Stimulated activated effector memory CD8-positive, alpha-beta T cell treated with anti-CD3 and anti-CD28 coated beads, Interleukin-12 subunit alpha, Interleukin-12 subunit beta, amount 100 ng/mL, for 72 hours (primary cell): ENCODE data around the gene MED12L.
A peak's percentile ranks its signal among the peaks of the same experiment; 100 is the strongest.

ENCODE experiments used
- ATAC-seq: fragments of 150-1000 bp; cut with Tn5 transposase; 2 replicates; pipeline ENCODE4 v1.10.0; 2021
- DNase-seq, 2 donors: peaks; one replicate each; pipeline ENCODE4 v3.0.0; 2021 to 2022; ENCODE audit warnings: low spot score in 2 of 2
- H3K27ac Mint-ChIP-seq: one replicate; pipeline ENCODE4 v1.8.0; 2022; ENCODE audit warnings: mild to moderate bottlenecking, mixed read lengths
- H3K36me3 Mint-ChIP-seq: one replicate; pipeline ENCODE4 v1.8.0; 2022; ENCODE audit warnings: mild to moderate bottlenecking, mixed read lengths
- H3K4me1 Mint-ChIP-seq: one replicate; pipeline ENCODE4 v1.8.0; 2022; ENCODE audit warnings: mixed read lengths
- H3K4me3 Mint-ChIP-seq: one replicate; pipeline ENCODE4 v1.8.0; 2022; ENCODE audit warnings: mild to moderate bottlenecking, mixed read lengths
- H3K9me3 Mint-ChIP-seq: one replicate; pipeline ENCODE4 v1.8.0; 2022; ENCODE audit warnings: mixed read lengths

Gene MED12L

DNA sequence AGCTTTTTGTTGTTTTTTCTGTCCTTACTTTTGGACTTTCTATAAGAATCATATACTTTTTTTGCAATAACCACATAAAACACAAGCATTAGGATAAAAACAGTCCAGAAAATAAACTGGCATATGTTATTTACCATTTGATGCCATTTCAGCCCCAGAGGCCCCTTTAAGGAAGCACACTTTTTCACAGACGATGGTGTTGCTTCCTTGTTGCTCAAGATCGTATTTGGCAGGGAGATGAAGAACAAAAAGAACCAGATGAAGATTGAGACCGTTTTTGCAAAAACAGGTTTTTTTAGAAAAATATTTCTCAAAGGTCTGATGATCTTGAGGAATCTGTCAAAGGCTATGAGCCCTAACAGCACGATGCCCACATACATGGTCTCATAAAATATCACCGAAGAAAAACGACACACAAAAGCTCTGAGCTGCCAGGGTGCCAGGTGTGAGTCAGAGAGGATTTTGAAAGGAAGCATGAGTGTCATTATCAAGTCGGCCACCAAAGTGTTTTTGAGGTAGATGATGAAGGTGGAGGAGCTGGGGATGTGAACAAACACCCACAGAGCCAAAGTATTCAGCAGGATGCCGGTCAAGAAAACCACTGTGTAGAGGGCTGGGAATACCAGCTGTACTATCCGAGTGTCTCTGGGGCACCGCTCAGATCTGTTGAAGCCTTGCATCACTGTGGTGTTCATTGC is 243.0 kb downstream of the MED12L start:
- ATAC-seq (peak; percentile 91), DNase-seq (no peak)
- H3K4me1 Mint-ChIP-seq, result peaks cover 8% of the 10 kb centered on the region
- no peaks in the 10 kb centered on the region for H3K36me3 Mint-ChIP-seq
- no peaks in the 10 kb centered on the region for H3K9me3 Mint-ChIP-seq
- no peak overlapping the region for H3K27ac Mint-ChIP-seq
- peak overlapping the region; percentile 31 for H3K4me3 Mint-ChIP-seq

DNA sequence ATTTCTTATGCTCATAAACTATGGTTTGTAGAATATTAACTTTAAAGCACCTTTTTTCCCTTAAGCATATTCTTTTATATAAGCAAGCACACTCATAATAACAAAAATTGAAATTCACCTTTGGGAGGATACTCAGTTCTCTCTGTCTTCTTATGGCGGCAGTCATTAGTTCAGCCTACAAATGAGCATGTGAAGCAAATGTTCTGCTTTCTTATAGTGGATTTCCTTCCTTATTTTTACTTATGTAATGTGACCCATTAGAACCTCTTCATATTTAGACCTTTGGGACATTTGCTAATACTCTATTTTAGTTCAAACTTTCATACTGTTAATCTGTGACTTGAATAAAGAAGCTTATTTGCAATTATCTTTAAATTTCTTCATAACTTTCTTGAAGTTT is 243.9 kb downstream of the MED12L start, which contains the start of gene P2RY13:
Gene P2RY13 (minus strand): TSS at position 187 of the 400 bp plus-strand sequence. CDS start 21 bp downstream, at position 166.
- Mint-ChIP-seq H3K36me3 (no peaks in the 10 kb centered on the region), H3K4me3 (peak within 1 kb of the TSS; percentile 31), H3K4me1 (peaks cover 8% of the 10 kb centered on the region), H3K9me3 (no peaks in the 10 kb centered on the region), H3K27ac (no peak within 1 kb of the TSS)
- DNase-seq (no peak), ATAC-seq (no peak)

GRCh38 chr3:151330379-151330778 is 244.9 kb downstream of the MED12L start:
- no peak overlapping the region for H3K27ac Mint-ChIP-seq
- ATAC-seq (no peak), DNase-seq (no peak)
- no peaks in the 10 kb centered on the region for H3K9me3 Mint-ChIP-seq
- H3K4me1 Mint-ChIP-seq, result peaks cover 8% of the 10 kb centered on the region
- H3K36me3 Mint-ChIP-seq, result no peaks in the 10 kb centered on the region
- no peak overlapping the region for H3K4me3 Mint-ChIP-seq

DNA sequence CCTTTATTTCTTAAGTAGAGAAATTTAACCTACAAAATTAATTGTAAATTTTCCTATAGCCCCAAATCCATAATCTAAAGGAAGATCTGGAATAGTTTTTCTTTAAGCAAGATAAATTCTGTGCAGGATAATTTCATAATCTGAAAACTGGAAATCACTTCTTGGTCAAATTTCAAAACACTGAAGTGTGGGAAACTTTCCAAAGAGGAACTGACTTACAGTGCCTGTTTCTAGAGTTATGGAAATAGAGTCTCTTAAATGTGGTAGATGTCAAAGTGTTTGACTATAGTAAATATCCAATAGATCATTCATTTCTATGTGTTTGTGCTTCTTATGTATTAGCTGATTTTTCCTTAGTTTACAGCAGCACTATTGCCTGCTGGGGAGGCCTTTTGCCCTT is 245.4 kb downstream of the MED12L start:
- DNase-seq, result no peak
- Mint-ChIP-seq H3K4me1 (peaks cover 8% of the 10 kb centered on the region), H3K36me3 (no peaks in the 10 kb centered on the region), H3K4me3 (no peak overlapping the region), H3K9me3 (no peaks in the 10 kb centered on the region), H3K27ac (no peak overlapping the region)
- ATAC-seq, result no peak

DNA sequence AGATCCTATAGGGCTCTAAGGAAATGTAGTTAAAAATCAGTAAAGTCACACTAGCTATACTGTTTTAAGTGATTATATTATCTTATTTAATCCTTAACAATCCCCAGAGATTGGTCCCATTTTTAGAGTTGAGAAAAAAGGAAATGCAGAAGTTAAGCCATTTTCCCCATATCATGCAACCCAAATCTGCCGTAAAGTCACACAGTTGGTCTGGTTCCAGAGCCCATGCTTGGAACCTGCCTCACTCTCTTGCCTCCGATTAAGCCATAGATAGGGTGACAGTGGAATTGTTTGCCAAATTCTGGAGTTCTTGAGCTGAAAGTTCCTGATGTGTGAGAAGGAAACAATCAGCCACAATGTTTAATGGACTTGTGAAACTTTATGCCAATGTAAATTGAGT is 246.2 kb downstream of the MED12L start:
- no peak overlapping the region for H3K27ac Mint-ChIP-seq
- no peaks in the 10 kb centered on the region for H3K9me3 Mint-ChIP-seq
- no peak for ATAC-seq
- peaks cover 8% of the 10 kb centered on the region for H3K4me1 Mint-ChIP-seq
- no peak for DNase-seq
- no peak overlapping the region for H3K4me3 Mint-ChIP-seq
- no peaks in the 10 kb centered on the region for H3K36me3 Mint-ChIP-seq

- Mint-ChIP-seq H3K36me3 (no peaks in the 10 kb centered on the region), H3K4me1 (peaks cover 16% of the 10 kb centered on the region), H3K4me3 (peak overlapping the region; percentile 10), H3K27ac (no peak overlapping the region), H3K9me3 (no peaks in the 10 kb centered on the region)
- DNase-seq (no peak), ATAC-seq (no peak)
Observed at GRCh38 chr3:151345859-151346258, 260.4 kb downstream of the MED12L start.

DNA sequence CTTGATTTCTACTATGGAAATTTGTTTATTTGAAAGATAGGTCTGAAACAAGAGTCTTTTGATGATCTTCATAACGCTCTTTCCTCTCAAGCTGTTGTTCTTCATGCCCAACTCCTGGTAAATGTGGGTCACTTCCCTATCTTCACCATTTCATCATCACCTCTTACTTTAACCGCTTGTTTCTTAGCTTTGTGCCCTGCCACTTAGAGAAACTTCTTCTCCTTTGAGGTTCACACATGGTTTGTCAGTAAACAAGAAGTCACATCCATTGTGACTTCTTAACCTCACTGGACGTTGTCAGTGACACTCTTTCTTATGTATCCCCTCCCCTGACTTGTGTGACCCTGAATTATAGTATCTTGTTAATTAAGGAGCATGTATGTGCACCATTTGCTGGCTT is 260.8 kb downstream of the MED12L start:
- Mint-ChIP-seq H3K36me3 (no peaks in the 10 kb centered on the region), H3K9me3 (no peaks in the 10 kb centered on the region), H3K27ac (no peak overlapping the region), H3K4me1 (peaks cover 18% of the 10 kb centered on the region), H3K4me3 (peak overlapping the region; percentile 10)
- DNase-seq, result no peak
- ATAC-seq, result peak; percentile 40

- H3K36me3 Mint-ChIP-seq, result no peaks in the 10 kb centered on the region
- no peak overlapping the region for H3K4me3 Mint-ChIP-seq
- H3K27ac Mint-ChIP-seq, result no peak overlapping the region
- DNase-seq (no peak), ATAC-seq (no peak)
- no peaks in the 10 kb centered on the region for H3K9me3 Mint-ChIP-seq
- peaks cover 22% of the 10 kb centered on the region for H3K4me1 Mint-ChIP-seq
Observed at GRCh38 chr3:151347432-151347831, 262.0 kb downstream of the MED12L start.

- H3K4me1 Mint-ChIP-seq, result peaks cover 22% of the 10 kb centered on the region
Observed at GRCh38 chr3:151350656-151351055, 265.2 kb downstream of the MED12L start.

DNA sequence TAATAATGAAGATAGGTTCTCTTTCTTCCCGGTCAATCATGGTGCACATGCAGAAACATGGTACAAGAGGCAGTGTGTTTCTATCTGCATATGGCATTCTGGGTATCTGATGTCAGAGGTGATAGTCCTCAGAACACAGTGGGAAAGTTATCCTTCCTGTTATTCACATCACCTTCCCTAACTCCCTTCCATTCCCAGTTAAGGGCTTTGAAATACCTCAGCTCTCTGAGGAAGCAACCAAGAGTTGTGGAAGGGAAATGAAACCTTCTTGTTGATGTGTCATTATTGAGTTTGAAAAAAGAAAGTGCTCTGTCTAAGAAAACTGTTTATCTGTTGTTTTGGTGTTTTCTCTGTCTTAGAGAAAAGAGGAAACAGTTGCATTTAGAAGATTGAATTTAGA is 265.8 kb downstream of the MED12L start:
- Mint-ChIP-seq H3K27ac (no peak overlapping the region), H3K4me3 (peak overlapping the region; percentile 11)
- no peak for ATAC-seq

More at GRCh38 chr3:151350656-151351055, 265.2 kb downstream of the MED12L start:
- ATAC-seq (no peak), DNase-seq (no peak)
- Mint-ChIP-seq H3K27ac (no peak overlapping the region), H3K4me3 (no peak overlapping the region), H3K9me3 (no peaks in the 10 kb centered on the region), H3K36me3 (no peaks in the 10 kb centered on the region)

GRCh38 chr3:151351648-151352047 is 266.2 kb downstream of the MED12L start:
- Mint-ChIP-seq H3K4me3 (peak overlapping the region; percentile 11), H3K27ac (no peak overlapping the region), H3K36me3 (no peaks in the 10 kb centered on the region), H3K4me1 (peaks cover 13% of the 10 kb centered on the region), H3K9me3 (no peaks in the 10 kb centered on the region)
- no peak for DNase-seq
- ATAC-seq, result no peak

More for the DNA sequence above, 265.8 kb downstream of the MED12L start:
- Mint-ChIP-seq H3K9me3 (no peaks in the 10 kb centered on the region), H3K36me3 (no peaks in the 10 kb centered on the region), H3K4me1 (peaks cover 16% of the 10 kb centered on the region)
- DNase-seq, result no peak

DNA sequence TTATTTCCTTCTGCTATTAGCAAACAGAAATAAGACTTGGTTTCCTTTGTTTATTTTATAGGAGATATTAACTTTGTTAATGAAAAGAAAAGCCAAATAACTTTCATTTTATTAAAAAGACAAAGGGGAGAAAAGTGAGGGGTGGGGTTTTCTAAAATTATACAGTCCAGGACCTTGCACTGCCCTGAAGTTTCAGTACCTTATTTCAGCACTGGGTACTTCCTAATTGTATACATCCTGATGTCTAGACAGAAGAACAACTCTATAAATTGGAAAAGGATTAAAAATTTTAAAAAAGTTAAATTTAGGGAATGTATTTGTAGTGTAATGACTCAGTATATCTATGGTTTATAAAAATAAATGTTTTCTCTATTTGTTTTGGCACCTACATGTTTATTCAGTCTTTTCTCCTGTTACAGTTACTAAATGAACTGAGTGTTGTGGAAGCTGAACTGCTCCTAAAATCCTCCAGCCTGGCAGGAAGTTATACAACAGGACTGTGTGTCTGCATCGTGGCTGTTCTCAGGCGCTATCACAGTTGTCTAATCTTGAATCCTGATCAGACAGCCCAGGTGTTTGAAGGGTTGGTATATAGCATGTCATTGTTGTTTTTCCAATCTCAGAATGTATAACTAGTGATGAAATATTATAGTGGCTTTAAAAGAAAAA is 271.5 kb downstream of the MED12L start:
- DNase-seq, result no peak
- Mint-ChIP-seq H3K36me3 (no peaks in the 10 kb centered on the region), H3K27ac (no peak overlapping the region), H3K9me3 (no peaks in the 10 kb centered on the region), H3K4me3 (no peak overlapping the region), H3K4me1 (no peaks in the 10 kb centered on the region)
- no peak for ATAC-seq

- no peaks in the 10 kb centered on the region for H3K4me1 Mint-ChIP-seq
- no peak overlapping the region for H3K27ac Mint-ChIP-seq
- no peaks in the 10 kb centered on the region for H3K9me3 Mint-ChIP-seq
- ATAC-seq, result no peak
- DNase-seq, result no peak
- no peak overlapping the region for H3K4me3 Mint-ChIP-seq
- no peaks in the 10 kb centered on the region for H3K36me3 Mint-ChIP-seq
Observed at GRCh38 chr3:151357463-151357850, 272.0 kb downstream of the MED12L start.

DNA sequence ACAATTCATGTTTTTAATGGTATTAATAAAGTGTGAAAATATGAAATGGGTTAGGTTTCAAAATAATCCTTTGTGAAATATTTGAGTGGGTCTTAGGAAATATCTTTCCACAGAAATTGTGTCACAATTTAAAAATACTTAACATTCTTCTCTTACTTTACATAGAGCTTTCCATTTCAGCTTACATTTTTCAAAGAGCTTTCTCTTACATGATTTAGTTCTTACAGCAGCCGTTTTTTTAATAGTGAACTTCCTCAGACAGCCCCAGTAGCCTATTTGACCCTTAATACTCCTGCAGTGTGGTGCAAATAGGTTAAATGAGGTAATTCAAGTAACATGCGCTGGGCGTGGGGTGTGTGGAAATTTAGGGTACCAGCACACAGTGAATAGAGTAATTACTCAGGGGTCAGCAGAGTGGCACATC is 277.3 kb downstream of the MED12L start:
- Mint-ChIP-seq H3K36me3 (no peaks in the 10 kb centered on the region), H3K4me3 (no peak overlapping the region), H3K27ac (no peak overlapping the region), H3K9me3 (no peaks in the 10 kb centered on the region), H3K4me1 (no peaks in the 10 kb centered on the region)
- no peak for DNase-seq
- ATAC-seq, result no peak

GRCh38 chr3:151366993-151367392 is 281.5 kb downstream of the MED12L start:
- H3K27ac Mint-ChIP-seq, result no peak overlapping the region
- H3K36me3 Mint-ChIP-seq, result no peaks in the 10 kb centered on the region
- ATAC-seq (no peak), DNase-seq (no peak)
- H3K4me3 Mint-ChIP-seq, result no peak overlapping the region
- H3K4me1 Mint-ChIP-seq, result no peaks in the 10 kb centered on the region
- no peaks in the 10 kb centered on the region for H3K9me3 Mint-ChIP-seq

DNA sequence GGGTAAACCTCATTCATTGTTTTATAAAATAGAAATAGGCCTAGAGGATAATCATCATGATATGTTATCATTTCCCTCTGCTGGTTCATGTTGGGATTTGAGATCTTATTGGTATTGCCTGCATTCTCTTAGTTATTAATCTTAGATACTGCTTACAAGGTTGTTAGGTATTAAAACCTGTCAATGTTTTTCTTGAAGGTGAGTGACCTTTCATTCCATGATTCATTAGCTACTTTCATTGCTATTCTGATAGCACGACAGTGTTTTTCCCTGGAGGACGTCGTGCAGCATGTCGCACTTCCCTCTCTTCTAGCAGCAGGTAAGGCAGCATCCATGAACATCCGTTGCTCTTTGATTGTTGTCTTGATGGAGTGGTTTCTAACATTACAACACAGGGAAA is 282.0 kb downstream of the MED12L start:
- no peak overlapping the region for H3K27ac Mint-ChIP-seq
- no peak for ATAC-seq

More for the DNA sequence above, 282.0 kb downstream of the MED12L start:
- no peak overlapping the region for H3K4me3 Mint-ChIP-seq
- no peak for DNase-seq
- H3K36me3 Mint-ChIP-seq, result no peaks in the 10 kb centered on the region
- no peaks in the 10 kb centered on the region for H3K4me1 Mint-ChIP-seq
- no peaks in the 10 kb centered on the region for H3K9me3 Mint-ChIP-seq
